Parathyroid adenoma (tissue), 2 donors: ENCODE results near the gene RPIA.
"Not testable (repeated sequence)": the region's sequence is repeated elsewhere in the genome, so short reads cannot be mapped to it uniquely, and the experiment has no call there.

Experiments used
- H2AFZ ChIP-seq: fragments of 300-600 bp; sonication (generic); one replicate; pipeline ENCODE4 v1.7.0; 2017; ENCODE audit warnings: antibody characterized with exemption, mild to moderate bottlenecking
- H3K27ac ChIP-seq: fragments of 300-600 bp; sonication (generic); one replicate; pipeline ENCODE4 v1.7.0; 2017
- H3K27me3 ChIP-seq: fragments of 300-600 bp; sonication (generic); one replicate; pipeline ENCODE4 v1.7.0; 2017; ENCODE audit warnings: low read length; ENCODE audit not compliant: control insufficient read depth, insufficient read depth
- H3K36me3 ChIP-seq: fragments of 300-600 bp; sonication (generic); one replicate; pipeline ENCODE4 v1.7.0; 2017; ENCODE audit warnings: low read length; ENCODE audit not compliant: control insufficient read depth, insufficient read depth
- H3K4me1 ChIP-seq: fragments of 300-600 bp; sonication (generic); one replicate; pipeline ENCODE4 v1.7.0; 2017; ENCODE audit warnings: control low read depth
- H3K4me2 ChIP-seq: fragments of 300-600 bp; sonication (generic); one replicate; pipeline ENCODE4 v1.7.0; 2017; ENCODE audit warnings: low read length
- H3K4me3 ChIP-seq: fragments of 300-600 bp; sonication (generic); one replicate; pipeline ENCODE4 v1.7.0; 2017; ENCODE audit warnings: low read depth, low read length
- H3K79me2 ChIP-seq: fragments of 300-600 bp; sonication (generic); one replicate; pipeline ENCODE4 v1.7.0; 2017; ENCODE audit warnings: control low read depth
- H3K9ac ChIP-seq: fragments of 300-600 bp; sonication (generic); one replicate; pipeline ENCODE4 v1.7.0; 2017; ENCODE audit warnings: mild to moderate bottlenecking
- H3K9me3 ChIP-seq: fragments of 300-600 bp; sonication (generic); one replicate; pipeline ENCODE4 v1.7.0; 2017; ENCODE audit warnings: low read length; ENCODE audit not compliant: control insufficient read depth
- TF ChIP-seq, protein P1 (sequence below): fragments of 300-600 bp; sonication (generic); IDR thresholded peaks from one replicate; pipeline ENCODE4 v1.7.0; 2017; ENCODE audit warnings: antibody characterized with exemption, mild to moderate bottlenecking
- donor health status: primary hyperparathyroidism.

The RPIA gene

DNA sequence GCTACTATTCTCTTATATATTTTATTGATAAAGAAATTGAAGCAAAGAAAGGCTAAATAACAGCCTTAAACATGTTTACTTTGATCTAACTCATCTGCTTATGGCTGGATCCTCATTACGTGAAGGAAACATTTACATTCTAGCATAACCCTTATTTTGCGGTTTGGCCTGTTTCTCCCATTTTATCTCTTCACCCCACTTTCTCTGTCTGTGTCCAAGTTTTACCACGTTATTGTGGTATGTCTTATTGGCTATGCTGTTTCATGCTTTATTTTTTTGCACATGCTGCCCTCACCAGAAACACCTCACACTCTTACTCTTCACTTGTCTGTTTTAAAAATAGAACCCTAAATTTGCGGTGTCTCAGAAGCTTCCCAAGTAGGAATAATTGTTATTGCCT, 78.5 kb downstream of the RPIA start:
- no peaks in the 10 kb centered on the region for H3K9me3 ChIP-seq
- H3K4me2 ChIP-seq = no peak overlapping the region
- no peaks in the 10 kb centered on the region for H3K36me3 ChIP-seq
- H2AFZ ChIP-seq = no peak overlapping the region
- TF ChIP-seq, protein P1, sequence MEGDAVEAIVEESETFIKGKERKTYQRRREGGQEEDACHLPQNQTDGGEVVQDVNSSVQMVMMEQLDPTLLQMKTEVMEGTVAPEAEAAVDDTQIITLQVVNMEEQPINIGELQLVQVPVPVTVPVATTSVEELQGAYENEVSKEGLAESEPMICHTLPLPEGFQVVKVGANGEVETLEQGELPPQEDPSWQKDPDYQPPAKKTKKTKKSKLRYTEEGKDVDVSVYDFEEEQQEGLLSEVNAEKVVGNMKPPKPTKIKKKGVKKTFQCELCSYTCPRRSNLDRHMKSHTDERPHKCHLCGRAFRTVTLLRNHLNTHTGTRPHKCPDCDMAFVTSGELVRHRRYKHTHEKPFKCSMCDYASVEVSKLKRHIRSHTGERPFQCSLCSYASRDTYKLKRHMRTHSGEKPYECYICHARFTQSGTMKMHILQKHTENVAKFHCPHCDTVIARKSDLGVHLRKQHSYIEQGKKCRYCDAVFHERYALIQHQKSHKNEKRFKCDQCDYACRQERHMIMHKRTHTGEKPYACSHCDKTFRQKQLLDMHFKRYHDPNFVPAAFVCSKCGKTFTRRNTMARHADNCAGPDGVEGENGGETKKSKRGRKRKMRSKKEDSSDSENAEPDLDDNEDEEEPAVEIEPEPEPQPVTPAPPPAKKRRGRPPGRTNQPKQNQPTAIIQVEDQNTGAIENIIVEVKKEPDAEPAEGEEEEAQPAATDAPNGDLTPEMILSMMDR = no peak
- H3K27ac ChIP-seq = no peak overlapping the region
- no peaks in the 10 kb centered on the region for H3K27me3 ChIP-seq
- H3K9ac ChIP-seq = no peak overlapping the region
- H3K79me2 ChIP-seq = no peaks in the 10 kb centered on the region
- H3K4me3 ChIP-seq = no peak overlapping the region
- no peaks in the 10 kb centered on the region for H3K4me1 ChIP-seq

DNA sequence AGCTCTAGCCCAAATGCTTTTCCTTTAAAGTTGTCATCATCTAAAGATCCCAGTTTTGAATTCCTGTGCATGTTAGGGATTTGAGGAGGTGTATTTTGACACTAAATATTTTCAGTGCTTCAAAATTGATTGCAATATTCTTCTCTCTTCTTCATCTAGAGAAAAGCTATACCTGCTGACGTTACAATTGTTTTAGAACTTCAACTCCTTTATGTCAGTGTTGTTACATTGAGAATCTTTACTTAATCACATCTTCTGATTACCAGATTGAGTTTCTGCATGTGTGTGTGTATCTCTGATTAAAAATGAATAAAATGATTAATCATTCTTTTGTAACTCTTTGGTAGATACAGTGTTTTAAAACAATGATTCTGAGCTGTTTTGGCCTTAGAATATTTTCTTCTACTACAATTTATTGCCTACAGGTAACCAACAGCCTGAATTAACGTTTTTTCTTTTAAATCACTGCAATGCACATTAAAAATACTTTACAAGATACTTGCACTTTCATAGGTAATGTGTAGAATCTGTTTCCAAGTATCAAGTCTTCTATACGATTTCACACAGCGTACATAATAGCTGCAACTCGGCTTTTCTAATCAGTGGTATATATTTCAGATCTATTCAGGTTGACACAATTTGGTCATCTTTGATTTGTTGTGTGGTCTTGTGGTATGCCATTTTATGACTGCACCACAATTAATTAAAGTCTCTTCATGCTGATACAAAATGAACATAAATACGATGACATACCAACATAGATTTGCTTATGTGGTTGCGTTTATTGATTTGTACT, 82.0 kb downstream of the RPIA start:
- H3K4me1 ChIP-seq, H3K79me2 ChIP-seq, H3K4me2 ChIP-seq, H3K36me3 ChIP-seq, H3K4me3 ChIP-seq, H3K9ac ChIP-seq, H3K27me3 ChIP-seq, H3K9me3 ChIP-seq, H3K27ac ChIP-seq, H2AFZ ChIP-seq: not testable (repeated sequence)

DNA sequence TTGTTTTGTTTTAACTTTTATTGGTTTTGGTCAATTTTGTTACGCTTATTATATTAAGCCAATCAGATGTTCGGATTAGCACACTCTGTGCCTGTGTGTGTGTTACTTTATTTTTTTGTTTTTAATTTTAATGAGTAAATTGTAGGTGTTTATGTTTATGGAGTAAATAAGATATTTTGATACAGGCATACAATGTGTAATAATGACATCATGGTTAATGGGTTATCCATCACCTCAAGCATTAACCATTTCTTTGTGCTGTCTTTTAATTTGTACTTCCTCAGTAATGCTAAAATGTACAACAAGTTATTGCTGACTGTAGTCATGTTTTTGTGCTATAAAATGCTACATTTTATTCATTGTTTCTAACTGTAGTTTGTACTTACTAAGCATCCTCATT, 97.7 kb downstream of the RPIA start:
- H3K36me3 ChIP-seq, H3K4me1 ChIP-seq, H2AFZ ChIP-seq, H3K9me3 ChIP-seq, H3K9ac ChIP-seq, H3K27me3 ChIP-seq, H3K4me3 ChIP-seq, H3K79me2 ChIP-seq, H3K4me2 ChIP-seq, H3K27ac ChIP-seq: not testable (repeated sequence)

DNA sequence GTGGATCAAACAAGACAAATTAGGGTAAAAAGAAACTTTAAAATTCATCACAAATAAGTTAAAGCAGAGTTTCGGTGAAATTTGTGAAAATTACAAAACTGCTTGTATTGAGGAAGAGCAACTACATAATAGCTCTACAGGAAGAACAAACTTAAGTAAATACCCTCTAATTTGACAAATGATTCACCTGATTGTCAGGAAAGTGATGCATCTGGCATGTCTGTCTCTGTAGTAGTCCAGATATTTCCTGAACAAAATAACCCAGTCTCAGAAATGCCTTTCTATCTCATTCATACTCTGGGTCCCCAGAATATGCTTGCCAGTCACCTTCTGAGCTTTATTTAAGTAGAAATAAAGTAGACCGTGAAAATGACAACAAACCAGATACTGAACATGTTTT, 104.5 kb downstream of the RPIA start:
- not testable (repeated sequence) for H3K9ac ChIP-seq, H3K4me3 ChIP-seq, H2AFZ ChIP-seq, H3K27ac ChIP-seq, H3K79me2 ChIP-seq, H3K27me3 ChIP-seq, H3K4me1 ChIP-seq, H3K4me2 ChIP-seq, H3K9me3 ChIP-seq, H3K36me3 ChIP-seq

DNA sequence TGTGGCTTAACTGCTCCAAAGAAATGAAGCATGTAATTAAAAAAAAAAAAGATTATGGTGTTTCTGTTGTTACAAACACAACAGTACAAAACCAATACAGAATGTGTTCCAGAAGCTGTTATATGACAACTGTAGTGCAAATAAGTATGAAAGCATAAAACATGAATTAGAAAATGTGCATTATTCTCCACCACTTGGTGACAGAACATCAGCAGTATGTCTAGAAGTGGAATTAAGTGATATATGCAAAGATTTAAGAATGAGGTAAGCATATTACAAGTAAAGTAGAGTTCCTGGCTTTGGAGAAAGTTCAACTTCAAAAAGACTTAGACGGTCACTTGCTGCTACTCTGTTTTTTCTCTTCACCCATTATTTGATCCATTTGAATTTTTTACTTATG, 105.0 kb downstream of the RPIA start:
- H3K79me2 ChIP-seq, H3K4me3 ChIP-seq, H3K9ac ChIP-seq, H3K27me3 ChIP-seq, H3K4me1 ChIP-seq, H3K4me2 ChIP-seq, H3K9me3 ChIP-seq, H3K27ac ChIP-seq, H3K36me3 ChIP-seq, H2AFZ ChIP-seq: not testable (repeated sequence)

DNA sequence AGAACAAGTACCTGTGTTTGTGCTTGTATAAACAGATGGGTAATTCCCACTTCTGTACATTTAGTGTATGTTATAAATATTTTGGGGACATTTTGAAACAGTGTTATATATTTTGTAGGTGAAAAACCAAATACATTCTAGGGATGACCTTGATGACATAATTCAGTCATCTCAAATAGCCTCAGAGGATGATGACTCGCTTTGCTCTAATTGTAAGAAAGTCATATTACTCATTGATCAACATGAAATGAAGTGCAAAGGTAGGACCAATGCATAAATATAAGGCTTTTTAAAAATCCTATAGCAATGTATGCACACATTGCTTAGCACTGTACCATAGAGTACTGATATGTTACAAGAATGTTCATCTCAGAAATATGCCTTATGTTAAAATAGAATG, 105.7 kb downstream of the RPIA start:
- H3K9ac ChIP-seq, H3K36me3 ChIP-seq, H3K27ac ChIP-seq, H3K4me2 ChIP-seq, H2AFZ ChIP-seq, H3K9me3 ChIP-seq, H3K4me3 ChIP-seq, H3K27me3 ChIP-seq, H3K79me2 ChIP-seq, H3K4me1 ChIP-seq: not testable (repeated sequence)
